DND-41 (cell line): ENCODE measurements around the gene PHC3.

Experiments used
- ATAC-seq: fragments of 200-7000 bp; cut with Tn5 transposase; 3 replicates; pipeline ENCODE4 v1.9.1; 2021; ENCODE audit warnings: low read depth; ENCODE audit not compliant: insufficient read depth
- DNase-seq: peaks from one replicate; pipeline ENCODE4 v3.0.0-alpha.2; 2020
- H2AFZ ChIP-seq: 2 replicates; pipeline ENCODE4 v1.6.0; 2012; ENCODE audit warnings: low read depth, low read length
- H3K27ac ChIP-seq: 2 replicates; pipeline ENCODE4 v1.5.1; 2012; ENCODE audit warnings: low read length, inconsistent platforms
- H3K27me3 ChIP-seq: fragments of 200-600 bp; sonication (generic); 2 replicates; pipeline ENCODE4 v1.6.0; 2012; ENCODE audit warnings: low read length, mild to moderate bottlenecking, inconsistent platforms; ENCODE audit not compliant: insufficient read depth, poor library complexity
- H3K36me3 ChIP-seq: 2 replicates; pipeline ENCODE4 v1.5.1; 2012; ENCODE audit warnings: low read length, inconsistent platforms; ENCODE audit not compliant: insufficient read depth
- H3K4me1 ChIP-seq: 2 replicates; pipeline ENCODE4 v1.5.1; 2012; ENCODE audit warnings: mild to moderate bottlenecking, low read length; ENCODE audit not compliant: insufficient read depth
- H3K4me2 ChIP-seq: 2 replicates; pipeline ENCODE4 v1.6.0; 2012; ENCODE audit warnings: mild to moderate bottlenecking, moderate library complexity, low read length, inconsistent platforms; ENCODE audit not compliant: insufficient read depth
- H3K4me3 ChIP-seq, 2 experiments: fragments of 200-600 bp in 1 of 2; shearing (Covaris generic) in 1 of 2; 2 replicates each; pipeline ENCODE4 v1.5.1; 2012 to 2016; ENCODE audit warnings: inconsistent platforms in 2 of 2, low read length in 2 of 2, mild to moderate bottlenecking in 2 of 2, low read depth in 1 of 2, moderate library complexity in 1 of 2
- H3K79me2 ChIP-seq: 2 replicates; pipeline ENCODE4 v1.6.0; 2012; ENCODE audit warnings: low read length, inconsistent platforms; ENCODE audit not compliant: insufficient read depth
- H3K9ac ChIP-seq: 2 replicates; pipeline ENCODE4 v1.6.0; 2012; ENCODE audit warnings: low read depth, mild to moderate bottlenecking, inconsistent platforms, low read length, moderate library complexity
- H3K9me3 ChIP-seq: 2 replicates; pipeline ENCODE4 v1.5.1; 2012; ENCODE audit warnings: low read length, moderate library complexity, mild to moderate bottlenecking, inconsistent platforms; ENCODE audit not compliant: insufficient read depth, severe bottlenecking
- H4K20me1 ChIP-seq: 2 replicates; pipeline ENCODE4 v1.6.0; 2012; ENCODE audit warnings: low read length; ENCODE audit not compliant: insufficient read depth
- EZH2 ChIP-seq: IDR thresholded peaks from 3 replicates; pipeline ENCODE4 v1.6.1; 2012; ENCODE audit warnings: borderline replicate concordance, low read depth, mild to moderate bottlenecking, moderate library complexity, low read length, inconsistent platforms; ENCODE audit not compliant: severe bottlenecking
- TF ChIP-seq, protein P1 (sequence below): IDR thresholded peaks from 2 replicates; pipeline ENCODE4 v1.5.1; 2012; ENCODE audit warnings: borderline replicate concordance, low read length, moderate library complexity, mild to moderate bottlenecking; ENCODE audit not compliant: poor library complexity, severe bottlenecking; ENCODE audit errors: extremely low read depth

PHC3 gene

GRCh38 chr3:170225166-170225565, 43.6 kb upstream of the PHC3 start:
- H3K4me3 ChIP-seq = no peak overlapping the region
- ATAC-seq (no peak), DNase-seq (no peak)
- H4K20me1 ChIP-seq = peaks cover 2% of the 10 kb centered on the region; the same call in 1 of the 2 replicates
- no peak overlapping the region for H3K4me2 ChIP-seq
- peaks cover 61% of the 10 kb centered on the region for H3K79me2 ChIP-seq
- H3K27me3 ChIP-seq = no peaks in the 10 kb centered on the region
- no peak overlapping the region for H2AFZ ChIP-seq
- no peaks in the 10 kb centered on the region for H3K36me3 ChIP-seq
- TF ChIP-seq, protein P1, sequence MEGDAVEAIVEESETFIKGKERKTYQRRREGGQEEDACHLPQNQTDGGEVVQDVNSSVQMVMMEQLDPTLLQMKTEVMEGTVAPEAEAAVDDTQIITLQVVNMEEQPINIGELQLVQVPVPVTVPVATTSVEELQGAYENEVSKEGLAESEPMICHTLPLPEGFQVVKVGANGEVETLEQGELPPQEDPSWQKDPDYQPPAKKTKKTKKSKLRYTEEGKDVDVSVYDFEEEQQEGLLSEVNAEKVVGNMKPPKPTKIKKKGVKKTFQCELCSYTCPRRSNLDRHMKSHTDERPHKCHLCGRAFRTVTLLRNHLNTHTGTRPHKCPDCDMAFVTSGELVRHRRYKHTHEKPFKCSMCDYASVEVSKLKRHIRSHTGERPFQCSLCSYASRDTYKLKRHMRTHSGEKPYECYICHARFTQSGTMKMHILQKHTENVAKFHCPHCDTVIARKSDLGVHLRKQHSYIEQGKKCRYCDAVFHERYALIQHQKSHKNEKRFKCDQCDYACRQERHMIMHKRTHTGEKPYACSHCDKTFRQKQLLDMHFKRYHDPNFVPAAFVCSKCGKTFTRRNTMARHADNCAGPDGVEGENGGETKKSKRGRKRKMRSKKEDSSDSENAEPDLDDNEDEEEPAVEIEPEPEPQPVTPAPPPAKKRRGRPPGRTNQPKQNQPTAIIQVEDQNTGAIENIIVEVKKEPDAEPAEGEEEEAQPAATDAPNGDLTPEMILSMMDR = no peak
- no peak for TF ChIP-seq EZH2
- no peaks in the 10 kb centered on the region for H3K9me3 ChIP-seq
- peaks cover 26% of the 10 kb centered on the region for H3K4me1 ChIP-seq
- H3K27ac ChIP-seq = no peak overlapping the region
- no peak overlapping the region for H3K9ac ChIP-seq

DNA sequence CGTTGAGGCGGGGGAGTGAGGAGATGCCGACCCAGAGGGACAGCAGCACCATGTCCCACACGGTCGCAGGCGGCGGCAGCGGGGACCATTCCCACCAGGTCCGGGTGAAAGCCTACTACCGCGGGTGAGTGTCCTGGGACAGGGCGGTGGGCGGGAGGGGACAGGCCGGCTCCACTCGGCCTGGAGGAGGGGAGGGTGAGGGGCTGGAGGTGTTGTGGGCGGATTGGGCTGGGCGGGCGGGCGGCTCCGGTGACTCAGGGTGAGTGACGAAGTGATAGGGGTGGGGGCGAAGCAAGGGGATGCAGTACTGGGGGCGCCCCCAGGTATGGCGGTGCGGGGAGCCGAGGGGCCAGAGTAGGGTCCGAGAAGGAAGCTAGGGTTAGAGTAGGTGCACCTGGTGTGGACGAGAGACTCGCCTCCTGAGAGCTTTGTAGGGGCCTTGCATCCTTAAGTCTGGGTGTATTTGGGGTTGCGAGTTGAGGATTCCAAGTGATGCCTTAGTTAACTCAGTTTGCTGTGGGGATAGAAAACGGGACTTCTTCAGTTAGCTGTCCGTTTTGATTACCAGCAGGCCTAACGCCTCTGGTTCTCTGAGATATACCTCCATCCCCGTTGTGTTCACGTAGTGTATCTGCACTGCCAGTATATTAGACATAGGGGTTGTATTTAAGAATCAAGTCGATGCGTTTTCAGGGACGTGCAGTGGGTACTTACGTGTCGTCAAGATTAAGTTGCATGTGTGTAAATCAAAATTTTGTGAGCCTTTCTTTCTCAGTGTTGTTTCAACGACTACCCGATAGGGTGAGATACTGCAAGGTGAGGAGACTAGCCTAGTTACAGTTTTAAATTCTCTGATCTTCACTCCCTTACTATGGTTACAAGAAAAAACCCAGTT, 41.4 kb upstream of the PHC3 start:
- peaks cover 26% of the 10 kb centered on the region for H3K4me1 ChIP-seq
- DNase-seq (no peak), ATAC-seq (peak; percentile 48)
- H3K79me2 ChIP-seq = peaks cover 45% of the 10 kb centered on the region
- TF ChIP-seq, protein P1 = no peak
- no peak for TF ChIP-seq EZH2
- H3K36me3 ChIP-seq = no peaks in the 10 kb centered on the region
- H2AFZ ChIP-seq = peak overlapping the region; percentile 89
- peak overlapping the region; percentile 62 for H3K9ac ChIP-seq
- peak overlapping the region; percentile 55 to 83; a peak in 3 of 4 replicates for H3K4me3 ChIP-seq
- H3K27ac ChIP-seq = peak overlapping the region; percentile 92
- H3K27me3 ChIP-seq = no peaks in the 10 kb centered on the region
- H3K4me2 ChIP-seq = peak overlapping the region; percentile 86
- H3K9me3 ChIP-seq = no peaks in the 10 kb centered on the region
- H4K20me1 ChIP-seq = peaks cover 2% of the 10 kb centered on the region; the same call in 1 of the 2 replicates

- peaks cover 26% of the 10 kb centered on the region for H3K4me1 ChIP-seq
- TF ChIP-seq, protein P1 = no peak
- TF ChIP-seq EZH2 = no peak
- no peaks in the 10 kb centered on the region for H3K27me3 ChIP-seq
- H4K20me1 ChIP-seq = peaks cover 2% of the 10 kb centered on the region; the same call in 1 of the 2 replicates
- H3K9ac ChIP-seq = peak within 1 kb of the TSS; percentile 62
- H3K4me2 ChIP-seq = peak within 1 kb of the TSS; percentile 86
- DNase-seq = peak; percentile 95
- H3K79me2 ChIP-seq = peaks cover 39% of the 10 kb centered on the region
- peak within 1 kb of the TSS; percentile 89 for H2AFZ ChIP-seq
- peak; percentile 96 for ATAC-seq
- H3K9me3 ChIP-seq = no peaks in the 10 kb centered on the region
- peak within 1 kb of the TSS; percentile 55 to 83; a peak in 3 of 4 replicates for H3K4me3 ChIP-seq
- no peaks in the 10 kb centered on the region for H3K36me3 ChIP-seq
- peak within 1 kb of the TSS; percentile 92 for H3K27ac ChIP-seq
Observed at GRCh38 chr3:170221924-170222646, 40.6 kb upstream of the PHC3 start, which contains the start of gene PRKCI. PRKCI (plus strand) TSS chr3:170222424; CDS start chr3:170222670, 246 bp downstream.
